ENCODE data around the gene TMEM212. TPM values are rescaled to one million over a fixed set of nuclear protein-coding genes. Genes with fewer than 3 reads are reported as not detected.

The TMEM212 gene
- total RNA-seq, 1 experiment from 2014 or later, result not detected

DNA sequence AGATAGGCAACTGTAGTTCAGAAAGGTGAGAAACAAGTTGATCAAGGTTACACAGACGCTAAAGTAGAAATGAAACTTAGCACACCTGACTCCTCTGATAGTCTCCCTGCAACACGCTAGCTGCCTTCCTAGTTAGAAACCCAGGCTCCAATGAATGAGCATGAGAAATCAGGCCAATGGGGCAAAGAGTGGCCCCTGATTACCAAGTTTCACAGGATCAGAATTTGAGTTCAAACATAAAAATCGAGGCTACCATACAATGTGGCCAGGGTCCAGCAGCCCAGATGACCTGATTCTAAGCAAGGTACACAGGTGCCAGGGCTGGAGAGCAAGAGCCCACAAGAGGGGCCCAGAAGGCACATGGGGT, 40.6 kb upstream of the TMEM212 start:
- H3K9me3 Mint-ChIP-seq (ENCODE audit: unreplicated experiment), result no peaks in the 10 kb centered on the region
- no peak overlapping the region for H3K27ac Mint-ChIP-seq (ENCODE audit: unreplicated experiment)
- DNase-seq, result no peak
- peaks cover 31% of the 10 kb centered on the region for H3K4me1 Mint-ChIP-seq (ENCODE audit: low read depth, unreplicated experiment)
- no peak overlapping the region for H3K4me3 Mint-ChIP-seq (ENCODE audit: unreplicated experiment)
- H3K4me3 ChIP-seq (ENCODE audit: low read depth, low read length), result no peak overlapping the region
- no TSS peak for BruUV-seq (replicated peaks)
- TF ChIP-seq, protein P1, sequence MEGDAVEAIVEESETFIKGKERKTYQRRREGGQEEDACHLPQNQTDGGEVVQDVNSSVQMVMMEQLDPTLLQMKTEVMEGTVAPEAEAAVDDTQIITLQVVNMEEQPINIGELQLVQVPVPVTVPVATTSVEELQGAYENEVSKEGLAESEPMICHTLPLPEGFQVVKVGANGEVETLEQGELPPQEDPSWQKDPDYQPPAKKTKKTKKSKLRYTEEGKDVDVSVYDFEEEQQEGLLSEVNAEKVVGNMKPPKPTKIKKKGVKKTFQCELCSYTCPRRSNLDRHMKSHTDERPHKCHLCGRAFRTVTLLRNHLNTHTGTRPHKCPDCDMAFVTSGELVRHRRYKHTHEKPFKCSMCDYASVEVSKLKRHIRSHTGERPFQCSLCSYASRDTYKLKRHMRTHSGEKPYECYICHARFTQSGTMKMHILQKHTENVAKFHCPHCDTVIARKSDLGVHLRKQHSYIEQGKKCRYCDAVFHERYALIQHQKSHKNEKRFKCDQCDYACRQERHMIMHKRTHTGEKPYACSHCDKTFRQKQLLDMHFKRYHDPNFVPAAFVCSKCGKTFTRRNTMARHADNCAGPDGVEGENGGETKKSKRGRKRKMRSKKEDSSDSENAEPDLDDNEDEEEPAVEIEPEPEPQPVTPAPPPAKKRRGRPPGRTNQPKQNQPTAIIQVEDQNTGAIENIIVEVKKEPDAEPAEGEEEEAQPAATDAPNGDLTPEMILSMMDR (IDR thresholded peaks at IDR 0.05; ENCODE audit: insufficient read depth in 1 of 2, low read depth in 1 of 2, low read length in 1 of 2, severe bottlenecking in 1 of 2, unreplicated experiment in 1 of 2), result no peak
- ChIA-PET POLR2A (no interaction called here), CTCF (no interaction called here)
- no peaks in the 10 kb centered on the region for H3K36me3 ChIP-seq (ENCODE audit: control insufficient read depth, insufficient read depth, low read length)
- peaks cover 20% of the 10 kb centered on the region for H3K4me1 ChIP-seq
- H3K9me3 ChIP-seq, result no peaks in the 10 kb centered on the region
- H3K27me3 ChIP-seq (replicated peaks; ENCODE audit: control insufficient read depth, insufficient read depth, low read length), result no peaks in the 10 kb centered on the region
- H3K36me3 Mint-ChIP-seq (ENCODE audit: insufficient read depth, unreplicated experiment), result peaks cover 1% of the 10 kb centered on the region
- intact Hi-C loops (cut with micrococcal nuclease; ENCODE audit: unreplicated experiment), result no loop called here
- no peaks in the 10 kb centered on the region for H3K27me3 Mint-ChIP-seq (ENCODE audit: insufficient read depth, unreplicated experiment)

DNA sequence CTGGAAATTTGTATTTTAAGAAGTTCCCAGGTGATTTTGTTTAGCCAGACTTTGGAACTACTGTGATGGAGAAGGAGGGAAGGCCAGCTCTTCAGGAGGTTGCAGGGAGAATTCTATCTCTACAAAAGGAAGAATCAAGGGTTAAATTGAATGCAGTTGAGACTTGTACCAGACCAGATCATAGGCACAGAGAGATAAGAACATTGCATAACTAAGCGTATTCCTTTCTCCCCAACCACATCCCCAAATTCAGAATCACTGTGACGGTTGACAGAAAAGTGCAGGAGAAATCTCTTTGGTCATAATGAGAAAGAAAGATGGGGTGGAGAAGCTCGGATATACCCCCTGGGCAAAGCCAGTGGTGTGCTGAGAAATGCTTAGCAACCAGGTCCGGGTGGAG, 40.1 kb upstream of the TMEM212 start:
- H3K4me1 ChIP-seq, result peaks cover 21% of the 10 kb centered on the region
- intact Hi-C loops (cut with micrococcal nuclease; ENCODE audit: unreplicated experiment), result no loop called here
- peaks cover 31% of the 10 kb centered on the region for H3K4me1 Mint-ChIP-seq (ENCODE audit: low read depth, unreplicated experiment)

DNA sequence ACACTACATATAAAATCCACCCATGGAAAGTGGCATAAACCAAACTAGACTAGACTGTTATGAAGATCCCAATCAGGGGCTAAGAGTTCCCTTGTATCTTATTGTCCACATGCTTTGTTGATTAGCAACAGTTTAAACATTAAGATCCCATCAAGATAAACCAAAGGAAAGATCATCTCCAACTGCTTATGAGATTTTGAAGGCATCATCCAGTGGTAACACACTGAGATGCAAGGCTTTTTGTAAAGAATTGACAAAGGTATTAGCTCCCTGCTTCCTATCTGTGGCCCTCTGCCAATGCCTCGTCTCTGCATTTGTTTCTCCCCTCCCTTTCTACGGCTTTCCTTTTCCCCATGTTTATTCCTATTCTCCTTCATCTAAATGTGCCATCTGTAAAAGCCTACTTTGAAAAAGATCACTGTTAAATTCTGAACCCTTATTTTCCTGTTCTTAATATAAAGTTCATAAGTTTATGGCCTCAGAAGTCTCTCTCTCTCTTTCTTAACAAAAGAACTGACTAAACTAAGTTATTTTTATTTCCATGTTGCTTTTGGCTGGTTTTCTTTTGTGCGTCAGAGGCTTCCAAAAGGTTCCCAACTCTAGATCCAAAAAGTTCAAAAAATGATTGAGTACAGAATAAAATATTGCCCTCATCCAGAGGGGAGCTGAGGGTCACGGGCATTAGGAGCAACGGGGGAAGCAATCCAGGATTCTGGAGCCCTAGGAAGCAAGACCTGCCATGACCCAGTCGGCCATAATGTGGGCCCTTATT, 38.3 kb upstream of the TMEM212 start:
- CTCF ChIA-PET, result no interaction called here
- DNase-seq, result no peak
- TF ChIP-seq, protein P1 (IDR thresholded peaks at IDR 0.05; ENCODE audit: insufficient read depth in 1 of 2, low read depth in 1 of 2, low read length in 1 of 2, severe bottlenecking in 1 of 2, unreplicated experiment in 1 of 2), result no peak
- Mint-ChIP-seq H3K4me1 (ENCODE audit: low read depth, unreplicated experiment) (peaks cover 38% of the 10 kb centered on the region), H3K27ac (ENCODE audit: unreplicated experiment) (no peak overlapping the region), H3K4me3 (ENCODE audit: unreplicated experiment) (no peak overlapping the region), H3K36me3 (ENCODE audit: insufficient read depth, unreplicated experiment) (peaks cover 5% of the 10 kb centered on the region), H3K27me3 (ENCODE audit: insufficient read depth, unreplicated experiment) (no peaks in the 10 kb centered on the region), H3K9me3 (ENCODE audit: unreplicated experiment) (no peaks in the 10 kb centered on the region)
- POLR2A ChIA-PET, result no interaction called here
- Histone ChIP-seq H3K36me3 (ENCODE audit: control insufficient read depth, insufficient read depth, low read length) (no peaks in the 10 kb centered on the region), H3K4me1 (peaks cover 21% of the 10 kb centered on the region), H3K9me3 (no peaks in the 10 kb centered on the region), H3K27me3 (replicated peaks; ENCODE audit: control insufficient read depth, insufficient read depth, low read length) (no peaks in the 10 kb centered on the region), H3K4me3 (ENCODE audit: low read depth, low read length) (no peak overlapping the region)
- intact Hi-C loops (cut with micrococcal nuclease; ENCODE audit: unreplicated experiment), result no loop called here
- no TSS peak for BruUV-seq (replicated peaks)

More for the DNA sequence above, 40.1 kb upstream of the TMEM212 start:
- H3K4me3 Mint-ChIP-seq (ENCODE audit: unreplicated experiment), result no peak overlapping the region
- Histone ChIP-seq H3K4me3 (ENCODE audit: low read depth, low read length) (no peak overlapping the region), H3K9me3 (no peaks in the 10 kb centered on the region), H3K27me3 (replicated peaks; ENCODE audit: control insufficient read depth, insufficient read depth, low read length) (no peaks in the 10 kb centered on the region), H3K36me3 (ENCODE audit: control insufficient read depth, insufficient read depth, low read length) (no peaks in the 10 kb centered on the region)
- POLR2A ChIA-PET, result no interaction called here
- TF ChIP-seq, protein P1 (IDR thresholded peaks at IDR 0.05; ENCODE audit: insufficient read depth in 1 of 2, low read depth in 1 of 2, low read length in 1 of 2, severe bottlenecking in 1 of 2, unreplicated experiment in 1 of 2), result no peak
- H3K27ac Mint-ChIP-seq (ENCODE audit: unreplicated experiment), result no peak overlapping the region
- H3K9me3 Mint-ChIP-seq (ENCODE audit: unreplicated experiment), result no peaks in the 10 kb centered on the region
- H3K36me3 Mint-ChIP-seq (ENCODE audit: insufficient read depth, unreplicated experiment), result peaks cover 5% of the 10 kb centered on the region
- no peak for DNase-seq
- BruUV-seq (replicated peaks), result no TSS peak
- CTCF ChIA-PET, result no interaction called here
- no peaks in the 10 kb centered on the region for H3K27me3 Mint-ChIP-seq (ENCODE audit: insufficient read depth, unreplicated experiment)
